WI38 (cell line): ENCODE measurements around the gene MPV17L2.
A peak's percentile ranks its signal among the peaks of the same experiment; 100 is the strongest.

Source experiments
- H3K4me3 ChIP-seq: 2 replicates; pipeline ENCODE4 v1.5.1; 2011; ENCODE audit warnings: low read depth, mild to moderate bottlenecking, control low read depth, low read length
- TF ChIP-seq, protein P1 (sequence below): IDR thresholded peaks from 2 replicates; pipeline ENCODE4 v1.5.1; 2012; ENCODE audit warnings: low read depth, mild to moderate bottlenecking, control low read depth, low read length

MPV17L2 gene

DNA sequence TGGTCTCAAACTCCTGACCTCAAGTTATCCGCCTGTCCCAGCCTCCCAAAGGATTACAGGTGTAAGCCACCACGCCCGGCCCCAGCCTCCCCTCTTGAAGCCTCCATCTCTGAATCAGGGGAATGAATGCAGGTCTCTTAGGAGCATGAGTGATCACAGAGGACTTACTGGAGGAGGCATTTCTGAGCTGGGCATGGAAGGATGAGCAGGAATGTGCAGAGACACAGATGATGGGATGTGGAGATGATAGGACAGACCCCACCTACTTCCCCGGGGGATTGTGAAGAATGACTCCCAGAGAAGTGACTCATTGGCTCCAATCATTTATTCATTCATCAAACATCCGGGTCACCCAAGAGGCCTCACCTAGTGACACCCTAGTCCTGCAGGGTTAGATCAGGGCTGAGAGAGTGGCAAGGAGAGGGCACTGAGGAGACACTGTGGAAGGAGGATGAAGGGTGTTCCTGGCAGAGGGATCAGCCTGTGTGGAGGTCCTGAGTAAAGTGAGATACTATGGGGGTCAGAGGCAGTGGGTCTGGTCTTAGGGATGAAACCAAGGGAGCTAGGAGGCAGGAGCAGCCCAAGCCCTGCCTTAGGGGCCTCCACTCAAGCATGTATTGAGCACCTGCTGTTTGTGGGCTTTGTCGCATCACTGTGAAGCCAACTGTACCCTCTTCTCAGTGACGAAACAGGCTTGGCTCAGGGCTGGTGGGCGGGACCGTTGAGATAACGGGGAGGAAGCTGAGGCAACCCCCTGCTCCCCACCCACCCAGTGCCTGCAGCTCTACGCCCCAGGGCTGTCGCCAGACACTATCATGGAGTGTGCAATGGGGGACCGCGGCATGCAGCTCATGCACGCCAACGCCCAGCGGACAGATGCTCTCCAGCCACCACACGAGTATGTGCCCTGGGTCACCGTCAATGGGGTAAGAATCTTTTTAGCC is 16.4 kb upstream of the MPV17L2 start:
- TF ChIP-seq, protein P1, sequence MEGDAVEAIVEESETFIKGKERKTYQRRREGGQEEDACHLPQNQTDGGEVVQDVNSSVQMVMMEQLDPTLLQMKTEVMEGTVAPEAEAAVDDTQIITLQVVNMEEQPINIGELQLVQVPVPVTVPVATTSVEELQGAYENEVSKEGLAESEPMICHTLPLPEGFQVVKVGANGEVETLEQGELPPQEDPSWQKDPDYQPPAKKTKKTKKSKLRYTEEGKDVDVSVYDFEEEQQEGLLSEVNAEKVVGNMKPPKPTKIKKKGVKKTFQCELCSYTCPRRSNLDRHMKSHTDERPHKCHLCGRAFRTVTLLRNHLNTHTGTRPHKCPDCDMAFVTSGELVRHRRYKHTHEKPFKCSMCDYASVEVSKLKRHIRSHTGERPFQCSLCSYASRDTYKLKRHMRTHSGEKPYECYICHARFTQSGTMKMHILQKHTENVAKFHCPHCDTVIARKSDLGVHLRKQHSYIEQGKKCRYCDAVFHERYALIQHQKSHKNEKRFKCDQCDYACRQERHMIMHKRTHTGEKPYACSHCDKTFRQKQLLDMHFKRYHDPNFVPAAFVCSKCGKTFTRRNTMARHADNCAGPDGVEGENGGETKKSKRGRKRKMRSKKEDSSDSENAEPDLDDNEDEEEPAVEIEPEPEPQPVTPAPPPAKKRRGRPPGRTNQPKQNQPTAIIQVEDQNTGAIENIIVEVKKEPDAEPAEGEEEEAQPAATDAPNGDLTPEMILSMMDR = no peak
- no peak overlapping the region for H3K4me3 ChIP-seq

DNA sequence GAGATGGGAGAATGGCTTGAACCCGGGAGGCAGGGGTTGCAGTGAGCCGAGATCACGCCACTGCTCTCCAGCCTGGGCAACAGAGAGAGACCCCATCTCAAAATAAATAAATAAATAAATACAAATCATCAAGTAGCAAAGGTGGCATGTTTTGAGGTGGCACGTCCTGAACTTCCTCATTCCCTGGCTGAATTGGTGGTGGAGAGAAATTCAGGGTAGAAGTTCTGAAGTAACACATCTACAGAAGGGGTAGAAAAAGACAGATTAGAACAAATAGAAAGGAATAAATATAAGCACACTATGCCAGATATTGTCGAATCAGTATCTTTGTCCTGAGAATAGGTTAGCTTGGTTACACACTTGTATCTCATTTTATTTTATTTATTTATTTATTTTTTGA is 13.1 kb upstream of the MPV17L2 start:
- no peak overlapping the region for H3K4me3 ChIP-seq
- TF ChIP-seq, protein P1 = no peak

DNA sequence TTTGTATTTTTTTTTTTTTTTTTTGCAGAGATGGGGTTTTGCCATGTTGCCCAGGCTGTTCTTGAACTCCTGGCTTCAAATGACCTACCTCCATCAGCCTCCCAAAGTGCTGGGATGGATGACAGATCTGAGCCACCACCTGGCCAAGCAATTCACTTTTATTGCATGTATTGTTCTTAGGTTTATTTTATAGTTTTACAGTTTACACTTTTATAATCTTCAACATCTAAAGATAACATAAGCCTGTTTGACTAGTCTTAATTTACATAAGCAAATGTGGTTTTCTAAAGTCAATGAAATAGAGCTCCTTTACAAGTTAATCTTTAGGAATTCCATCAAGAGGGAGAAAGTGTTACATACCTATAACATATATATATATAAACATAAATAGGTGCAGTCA is 9.5 kb upstream of the MPV17L2 start:
- TF ChIP-seq, protein P1 = no peak
- no peak overlapping the region for H3K4me3 ChIP-seq

DNA sequence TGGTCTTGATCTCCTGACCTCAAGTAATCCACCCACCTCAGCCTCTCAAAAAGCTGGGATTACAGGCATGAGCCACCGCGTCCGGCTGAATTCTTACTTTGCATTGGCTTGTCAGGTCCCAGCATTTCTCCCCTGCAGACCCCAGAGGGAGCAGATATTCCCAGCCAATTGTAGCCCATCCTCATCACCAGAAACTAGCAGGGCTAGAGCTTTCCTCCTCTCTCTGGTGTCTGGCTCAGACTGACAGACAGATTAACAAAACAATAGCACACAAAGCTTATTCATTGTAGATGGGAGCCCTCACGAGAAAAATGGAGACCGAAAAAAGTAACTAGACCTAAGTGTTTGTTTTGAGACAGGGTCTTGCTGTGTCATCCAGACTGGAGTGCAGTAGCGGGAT is 7.5 kb upstream of the MPV17L2 start:
- no peak overlapping the region for H3K4me3 ChIP-seq
- TF ChIP-seq, protein P1 = no peak

DNA sequence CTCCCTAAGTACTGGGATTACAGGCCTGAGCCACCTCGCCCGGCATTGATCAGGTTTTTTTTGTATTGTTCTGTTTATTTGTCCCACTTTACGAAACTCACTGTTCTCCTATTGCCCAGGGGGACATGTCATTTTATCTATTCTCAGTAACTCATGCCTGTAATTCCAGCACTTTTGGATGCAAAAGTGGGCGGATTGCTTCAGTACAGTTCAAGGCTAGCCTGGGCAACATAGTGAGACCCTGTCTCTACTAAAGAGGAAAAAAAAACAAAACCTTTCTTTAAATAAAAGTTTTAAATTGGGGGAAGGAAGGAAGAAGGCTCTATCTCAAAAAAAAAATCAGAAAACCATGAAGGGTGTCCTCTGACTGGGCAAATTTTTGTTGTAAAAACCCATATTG is 2.7 kb upstream of the MPV17L2 start:
- no peak overlapping the region for H3K4me3 ChIP-seq
- TF ChIP-seq, protein P1 = no peak

DNA sequence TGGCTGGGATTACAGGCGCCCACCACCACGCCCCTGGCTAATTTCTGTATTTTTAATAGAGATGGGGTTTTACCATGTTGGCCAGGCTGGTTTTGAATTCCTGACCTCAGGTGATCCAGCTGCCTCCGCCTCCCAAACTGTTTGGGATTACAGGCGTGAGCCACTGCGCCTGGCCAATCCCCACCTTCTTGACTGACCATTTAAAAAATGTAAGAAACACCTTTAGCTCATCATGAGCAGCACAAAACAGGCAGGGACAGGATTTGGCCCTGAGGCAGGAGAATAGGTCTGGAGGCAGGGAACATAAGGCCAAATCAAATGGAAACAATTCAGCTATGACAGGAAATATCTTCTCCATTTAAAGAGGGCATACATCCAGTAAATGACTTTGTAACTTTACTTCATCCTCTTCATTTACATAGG is 1.4 kb upstream of the MPV17L2 start:
- H3K4me3 ChIP-seq = peak overlapping the region; percentile 60
- TF ChIP-seq, protein P1 = no peak
